Neural progenitor cell (in vitro differentiated cells): Measurements from ENCODE around the gene FAM163A. TPM values are rescaled to one million over a fixed set of nuclear protein-coding genes. Genes with fewer than 3 reads are reported as not detected.
A peak's percentile ranks its signal among the peaks of the same experiment; 100 is the strongest.

Experiments used
- DNase-seq: peaks from one replicate; pipeline ENCODE4 v3.0.0-alpha.2; 2016; ENCODE audit warnings: low spot score
- H2AFZ ChIP-seq: fragments of 200-600 bp; sonication (generic); replicated peaks from 2 replicates; pipeline ENCODE4 v1.6.1; 2016; ENCODE audit warnings: antibody characterized with exemption
- H3F3A ChIP-seq: fragments of 200-600 bp; sonication (generic); 2 replicates; pipeline ENCODE4 v1.6.1; 2016; ENCODE audit warnings: antibody characterized with exemption, low read depth
- H3K27ac ChIP-seq: fragments of 200-600 bp; sonication (generic); 2 replicates; pipeline ENCODE4 v1.5.1; 2016; ENCODE audit warnings: mild to moderate bottlenecking
- H3K27me3 ChIP-seq: fragments of 200-600 bp; sonication (generic); 2 replicates; pipeline ENCODE4 v1.6.1; 2016; ENCODE audit warnings: mild to moderate bottlenecking, moderate library complexity
- H3K36me3 ChIP-seq: fragments of 200-600 bp; sonication (generic); 2 replicates; pipeline ENCODE4 v1.5.1; 2016
- H3K4me1 ChIP-seq: fragments of 200-600 bp; sonication (generic); 2 replicates; pipeline ENCODE4 v1.6.1; 2016; ENCODE audit warnings: mixed run types
- H3K4me2 ChIP-seq: fragments of 200-600 bp; sonication (generic); 2 replicates; pipeline ENCODE4 v1.6.1; 2016
- H3K4me3 ChIP-seq: fragments of 200-600 bp; sonication (generic); 2 replicates; pipeline ENCODE4 v1.5.1; 2016
- H3K79me2 ChIP-seq: fragments of 200-600 bp; sonication (generic); 2 replicates; pipeline ENCODE4 v1.6.1; 2016; ENCODE audit warnings: low read depth
- H3K9ac ChIP-seq: fragments of 200-600 bp; sonication (generic); 2 replicates; pipeline ENCODE4 v1.6.1; 2016
- H3K9me3 ChIP-seq: fragments of 200-600 bp; sonication (generic); 2 replicates; pipeline ENCODE4 v1.5.1; 2016; ENCODE audit warnings: low read depth
- H4K20me1 ChIP-seq: fragments of 200-600 bp; sonication (generic); 2 replicates; pipeline ENCODE4 v1.6.1; 2016; ENCODE audit warnings: low read depth
- H3K27ac Mint-ChIP-seq: 3 replicates; pipeline ENCODE4 v1.8.0; 2021; ENCODE audit warnings: mixed read lengths
- H3K27me3 Mint-ChIP-seq: 2 replicates; pipeline ENCODE4 v1.8.0; 2022; ENCODE audit warnings: low read depth, mild to moderate bottlenecking, inconsistent platforms, moderate library complexity, mixed read lengths; ENCODE audit not compliant: insufficient read depth
- H3K36me3 Mint-ChIP-seq: 3 replicates; pipeline ENCODE4 v1.8.0; 2021; ENCODE audit warnings: mixed read lengths
- H3K4me1 Mint-ChIP-seq: 3 replicates; pipeline ENCODE4 v1.8.0; 2021; ENCODE audit warnings: mixed read lengths
- H3K4me3 Mint-ChIP-seq: 3 replicates; pipeline ENCODE4 v1.8.0; 2021; ENCODE audit warnings: mild to moderate bottlenecking, moderate library complexity, mixed read lengths
- H3K9me3 Mint-ChIP-seq: 3 replicates; pipeline ENCODE4 v1.8.0; 2020; ENCODE audit warnings: mixed read lengths
- CTCF ChIP-seq: fragments of 200-600 bp; sonication (generic); IDR thresholded peaks from 2 replicates; pipeline ENCODE4 v1.5.1; 2017; ENCODE audit warnings: antibody characterized with exemption, mild to moderate bottlenecking
- EZH2 ChIP-seq: fragments of 200-600 bp; sonication (generic); IDR thresholded peaks from 2 replicates; pipeline ENCODE4 v1.6.1; 2017; ENCODE audit warnings: antibody characterized with exemption, mild to moderate bottlenecking, moderate library complexity
- EZH2phosphoT487 ChIP-seq: fragments of 200-600 bp; sonication (generic); IDR thresholded peaks from 2 replicates; pipeline ENCODE4 v1.6.1; 2017; ENCODE audit warnings: antibody characterized with exemption
- total RNA-seq: library from RNA; depleted of rRNA; stranded (reverse); fragments of >200 nt; gene quantifications from 2 replicates; pipeline ENCODE4 v1.2.3, GENCODE V29; 2015; ENCODE audit warnings: low replicate concordance

The FAM163A gene
- total RNA-seq, 1 donor from 2014 or later = 0.11 TPM

GRCh38 chr1:179731643-179732042 lies 11.4 kb upstream of the FAM163A start:
- H3K4me1 Mint-ChIP-seq = no peaks in the 10 kb centered on the region
- H2AFZ ChIP-seq = no peak overlapping the region
- DNase-seq = no peak
- H3K27me3 ChIP-seq = no peaks in the 10 kb centered on the region
- TF ChIP-seq EZH2 (no peak), CTCF (no peak), EZH2phosphoT487 (no peak)
- no peak overlapping the region for H3K27ac ChIP-seq
- H3K4me3 ChIP-seq = no peak overlapping the region
- H3K27ac Mint-ChIP-seq = no peak overlapping the region
- H3K4me3 Mint-ChIP-seq = no peak overlapping the region
- H3K9me3 Mint-ChIP-seq = no peaks in the 10 kb centered on the region
- H3F3A ChIP-seq = no peaks in the 10 kb centered on the region
- no peaks in the 10 kb centered on the region for H3K36me3 ChIP-seq
- H3K9me3 ChIP-seq = no peaks in the 10 kb centered on the region
- no peaks in the 10 kb centered on the region for H4K20me1 ChIP-seq
- no peaks in the 10 kb centered on the region for H3K4me1 ChIP-seq
- H3K36me3 Mint-ChIP-seq = no peaks in the 10 kb centered on the region
- no peaks in the 10 kb centered on the region for H3K79me2 ChIP-seq
- H3K27me3 Mint-ChIP-seq = peaks cover 4% of the 10 kb centered on the region
- H3K4me2 ChIP-seq = no peak overlapping the region
- no peak overlapping the region for H3K9ac ChIP-seq

GRCh38 chr1:179742291-179742690 lies 800 bp upstream of the FAM163A start:
- H3K9me3 Mint-ChIP-seq = peaks cover 7% of the 10 kb centered on the region
- no peaks in the 10 kb centered on the region for H3K36me3 Mint-ChIP-seq
- H3K9me3 ChIP-seq = no peaks in the 10 kb centered on the region
- no peak overlapping the region for H3K9ac ChIP-seq
- no peak overlapping the region for H3K27ac Mint-ChIP-seq
- peak overlapping the region; percentile 94 for H3K4me2 ChIP-seq
- no peak overlapping the region for H3K27ac ChIP-seq
- no peaks in the 10 kb centered on the region for H3K79me2 ChIP-seq
- H3K27me3 ChIP-seq = peaks cover 94% of the 10 kb centered on the region
- no peak for DNase-seq
- H3K36me3 ChIP-seq = no peaks in the 10 kb centered on the region
- H3K4me1 ChIP-seq = no peaks in the 10 kb centered on the region
- peaks cover 13% of the 10 kb centered on the region for H3K4me1 Mint-ChIP-seq
- H3K4me3 Mint-ChIP-seq = peak overlapping the region; percentile 85
- no peaks in the 10 kb centered on the region for H4K20me1 ChIP-seq
- TF ChIP-seq EZH2 (no peak), EZH2phosphoT487 (no peak), CTCF (no peak)
- peak overlapping the region; percentile 56 for H3K4me3 ChIP-seq
- peak overlapping the region; percentile 92 for H2AFZ ChIP-seq
- H3K27me3 Mint-ChIP-seq = peaks cover 63% of the 10 kb centered on the region
- H3F3A ChIP-seq = peaks cover 3% of the 10 kb centered on the region

- Histone ChIP-seq H3K27ac (no peak overlapping the region), H3K4me3 (peak overlapping the region; percentile 56), H3K4me2 (peak overlapping the region; percentile 94), H4K20me1 (no peaks in the 10 kb centered on the region), H3K79me2 (no peaks in the 10 kb centered on the region), H3K9ac (no peak overlapping the region), H3K4me1 (no peaks in the 10 kb centered on the region), H3K36me3 (no peaks in the 10 kb centered on the region), H2AFZ (peak overlapping the region; percentile 92), H3K9me3 (no peaks in the 10 kb centered on the region), H3K27me3 (peaks cover 98% of the 10 kb centered on the region), H3F3A (peaks cover 3% of the 10 kb centered on the region)
- Mint-ChIP-seq H3K27ac (no peak overlapping the region), H3K4me1 (peaks cover 13% of the 10 kb centered on the region), H3K27me3 (peaks cover 61% of the 10 kb centered on the region), H3K36me3 (no peaks in the 10 kb centered on the region), H3K9me3 (peaks cover 7% of the 10 kb centered on the region), H3K4me3 (peak overlapping the region; percentile 79)
- peak; percentile 58 for DNase-seq
- TF ChIP-seq CTCF (no peak), EZH2 (peak; percentile 91), EZH2phosphoT487 (peak; percentile 94)
Measured at GRCh38 chr1:179743679-179744400, 749 bp downstream of the FAM163A start.
